A673 (cell line): Measurements from ENCODE around the gene COA6.

Source experiments
- EZH2 ChIP-seq: fragments of 200-600 bp; sonication (generic); IDR thresholded peaks from 2 replicates; pipeline ENCODE4 v1.6.1; 2017; ENCODE audit warnings: borderline replicate concordance, low read depth, mild to moderate bottlenecking, mixed read lengths, antibody characterized with exemption, low read length; ENCODE audit not compliant: poor library complexity, severe bottlenecking
- TF ChIP-seq, protein P1 (sequence below): fragments of 300-800, 200-600 bp; sonication (generic); conservative IDR thresholded peaks from 2 replicates; pipeline ENCODE4 v1.5.1; 2017; ENCODE audit warnings: low read depth, mild to moderate bottlenecking, antibody characterized with exemption, low read length, moderate library complexity, mixed read lengths

- TF ChIP-seq, protein P1, sequence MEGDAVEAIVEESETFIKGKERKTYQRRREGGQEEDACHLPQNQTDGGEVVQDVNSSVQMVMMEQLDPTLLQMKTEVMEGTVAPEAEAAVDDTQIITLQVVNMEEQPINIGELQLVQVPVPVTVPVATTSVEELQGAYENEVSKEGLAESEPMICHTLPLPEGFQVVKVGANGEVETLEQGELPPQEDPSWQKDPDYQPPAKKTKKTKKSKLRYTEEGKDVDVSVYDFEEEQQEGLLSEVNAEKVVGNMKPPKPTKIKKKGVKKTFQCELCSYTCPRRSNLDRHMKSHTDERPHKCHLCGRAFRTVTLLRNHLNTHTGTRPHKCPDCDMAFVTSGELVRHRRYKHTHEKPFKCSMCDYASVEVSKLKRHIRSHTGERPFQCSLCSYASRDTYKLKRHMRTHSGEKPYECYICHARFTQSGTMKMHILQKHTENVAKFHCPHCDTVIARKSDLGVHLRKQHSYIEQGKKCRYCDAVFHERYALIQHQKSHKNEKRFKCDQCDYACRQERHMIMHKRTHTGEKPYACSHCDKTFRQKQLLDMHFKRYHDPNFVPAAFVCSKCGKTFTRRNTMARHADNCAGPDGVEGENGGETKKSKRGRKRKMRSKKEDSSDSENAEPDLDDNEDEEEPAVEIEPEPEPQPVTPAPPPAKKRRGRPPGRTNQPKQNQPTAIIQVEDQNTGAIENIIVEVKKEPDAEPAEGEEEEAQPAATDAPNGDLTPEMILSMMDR: no peak
- no peak for TF ChIP-seq EZH2
Measured at GRCh38 chr1:234427950-234428646, 54.8 kb downstream of the COA6 start.
